Activated CD8-positive, alpha-beta memory T cell treated with anti-CD3 and anti-CD28 coated beads for 1 hour (primary cell): ENCODE data around the gene STXBP3.
"Not testable (repeated sequence)": the region's sequence is repeated elsewhere in the genome, so short reads cannot be mapped to it uniquely, and the experiment has no call there.

Source experiments
- DNase-seq, 2 donors: peaks; one replicate each; pipeline ENCODE4 v3.0.0-alpha.2; 2020; ENCODE audit warnings: low read depth in 1 of 2; ENCODE audit errors: extremely low read depth in 1 of 2

The STXBP3 gene

GRCh38 chr1:108746382-108747170, at the start of gene STXBP3:
STXBP3 (plus strand) TSS chr1:108746674; CDS start chr1:108746738, 64 bp downstream.
- peak; percentile 100 for DNase-seq

GRCh38 chr1:108699375-108700332, 46.8 kb upstream of the STXBP3 start:
- DNase-seq = no peak

- no peak for DNase-seq
Measured at GRCh38 chr1:108701176-108701849, 45.2 kb upstream of the STXBP3 start.

- not testable (repeated sequence) for DNase-seq
Measured at GRCh38 chr1:108702109-108702508, 44.4 kb upstream of the STXBP3 start.

- no peak for DNase-seq
Measured at GRCh38 chr1:108703939-108704338, 42.5 kb upstream of the STXBP3 start.

GRCh38 chr1:108704496-108704895, 42.0 kb upstream of the STXBP3 start:
- no peak for DNase-seq

GRCh38 chr1:108706643-108707042, 39.8 kb upstream of the STXBP3 start:
- no peak for DNase-seq

GRCh38 chr1:108708691-108709660, 37.5 kb upstream of the STXBP3 start:
- DNase-seq = peak in 1 of 2 donors; percentile 43

- DNase-seq = no peak
Measured at GRCh38 chr1:108712606-108713150, 33.8 kb upstream of the STXBP3 start, which contains the start of gene FNDC7. FNDC7 (plus strand) TSS chr1:108712908; CDS start chr1:108712934, 26 bp downstream.

GRCh38 chr1:108715932-108716331, 30.5 kb upstream of the STXBP3 start:
- no peak for DNase-seq

- no peak for DNase-seq
Measured at GRCh38 chr1:108716437-108717230, 29.8 kb upstream of the STXBP3 start.

GRCh38 chr1:108717774-108718316, 28.6 kb upstream of the STXBP3 start:
- no peak for DNase-seq

- DNase-seq = no peak
Measured at GRCh38 chr1:108718927-108719655, 27.4 kb upstream of the STXBP3 start.

GRCh38 chr1:108719656-108720435, 26.6 kb upstream of the STXBP3 start:
- no peak for DNase-seq

GRCh38 chr1:108722292-108722691, 24.2 kb upstream of the STXBP3 start:
- DNase-seq = no peak

- no peak for DNase-seq
Measured at GRCh38 chr1:108725906-108726305, 20.6 kb upstream of the STXBP3 start.

- DNase-seq = no peak
Measured at GRCh38 chr1:108728327-108728923, 18.0 kb upstream of the STXBP3 start.
